Measurements from ENCODE around the gene SKIC3.

Gene SKIC3

GRCh38 chr5:95530416-95530815, 24.4 kb downstream of the SKIC3 start:
- DNase-seq, result no peak

- no peak for DNase-seq
Measured at GRCh38 chr5:95528565-95528964, 26.2 kb downstream of the SKIC3 start.

GRCh38 chr5:95526871-95527270, 27.9 kb downstream of the SKIC3 start:
- no peak for DNase-seq

GRCh38 chr5:95524423-95524822, 30.4 kb downstream of the SKIC3 start:
- DNase-seq, result no peak

GRCh38 chr5:95520206-95520605, 34.6 kb downstream of the SKIC3 start:
- DNase-seq, result no peak

GRCh38 chr5:95519681-95520080, 35.1 kb downstream of the SKIC3 start:
- DNase-seq, result no peak

- DNase-seq, result no peak
Measured at GRCh38 chr5:95519151-95519550, 35.6 kb downstream of the SKIC3 start.

GRCh38 chr5:95518417-95518816, 36.4 kb downstream of the SKIC3 start:
- DNase-seq, result no peak

GRCh38 chr5:95511606-95512005, 43.2 kb downstream of the SKIC3 start:
- DNase-seq, result no peak

- DNase-seq, result no peak
Measured at GRCh38 chr5:95508550-95508949, 46.2 kb downstream of the SKIC3 start.
